HG02610 (cell line): ENCODE results near the gene DHCR7.

Experiments used
- ATAC-seq: cut with Tn5 transposase; IDR thresholded peaks from one replicate; pipeline ENCODE4 v1.9.1; 2021; ENCODE audit warnings: mild to moderate bottlenecking, moderate library complexity; ENCODE audit not compliant: unreplicated experiment

DHCR7 gene

GRCh38 chr11:71481101-71481960, 33.1 kb upstream of the DHCR7 start:
- no peak for ATAC-seq

DNA sequence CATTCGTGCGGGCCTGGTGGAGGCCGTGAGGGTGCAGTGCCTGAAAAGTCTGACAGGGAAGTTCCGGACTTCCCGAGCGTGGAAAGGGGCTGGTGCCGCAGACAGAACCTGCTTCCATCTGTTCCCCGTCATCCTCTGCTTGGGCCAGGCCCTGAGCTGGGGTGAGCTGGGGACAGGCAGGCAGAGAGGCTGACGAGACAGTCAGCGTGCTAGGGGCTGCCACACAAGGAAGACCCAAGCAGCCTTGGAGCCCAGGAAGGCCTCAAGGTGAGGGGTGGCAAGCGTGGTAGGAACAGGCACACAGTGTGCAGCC, 30.3 kb upstream of the DHCR7 start:
- ATAC-seq: no peak

GRCh38 chr11:71477641-71478527, 29.7 kb upstream of the DHCR7 start:
- no peak for ATAC-seq

DNA sequence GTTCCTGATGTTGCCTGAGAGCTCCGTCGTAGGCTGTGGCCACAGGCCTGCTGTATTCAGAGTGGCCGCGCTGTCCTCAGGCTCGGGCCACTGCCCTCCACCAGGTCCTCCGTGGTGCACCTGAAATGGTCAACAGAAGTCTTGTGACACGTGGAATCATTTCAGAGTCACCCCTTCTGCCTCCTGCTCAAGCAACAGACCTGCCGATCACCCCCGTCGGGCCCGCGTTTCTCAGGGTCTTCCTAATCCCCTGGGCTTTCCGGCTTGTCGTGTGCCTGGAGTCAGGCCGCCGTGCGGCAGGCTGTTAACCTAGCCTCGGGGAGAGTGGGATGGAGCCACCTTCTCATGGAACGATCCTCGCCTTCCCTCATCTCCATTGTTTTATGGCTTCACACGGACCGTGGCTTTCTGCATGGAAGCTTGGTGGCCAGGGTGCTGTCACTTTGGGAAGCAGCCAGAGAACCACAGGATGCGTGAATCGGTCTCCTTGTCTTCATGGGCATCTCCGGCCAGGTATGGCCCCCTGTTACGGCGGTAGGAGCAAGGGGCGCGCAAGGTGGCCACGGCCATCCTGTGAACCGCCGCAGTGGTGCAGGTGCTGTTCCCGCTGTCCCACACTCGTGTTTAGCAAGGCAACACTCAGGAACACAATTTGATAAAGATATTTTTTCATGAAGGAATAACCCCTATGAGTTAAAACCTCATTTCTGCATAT, 28.9 kb upstream of the DHCR7 start:
- ATAC-seq: no peak

DNA sequence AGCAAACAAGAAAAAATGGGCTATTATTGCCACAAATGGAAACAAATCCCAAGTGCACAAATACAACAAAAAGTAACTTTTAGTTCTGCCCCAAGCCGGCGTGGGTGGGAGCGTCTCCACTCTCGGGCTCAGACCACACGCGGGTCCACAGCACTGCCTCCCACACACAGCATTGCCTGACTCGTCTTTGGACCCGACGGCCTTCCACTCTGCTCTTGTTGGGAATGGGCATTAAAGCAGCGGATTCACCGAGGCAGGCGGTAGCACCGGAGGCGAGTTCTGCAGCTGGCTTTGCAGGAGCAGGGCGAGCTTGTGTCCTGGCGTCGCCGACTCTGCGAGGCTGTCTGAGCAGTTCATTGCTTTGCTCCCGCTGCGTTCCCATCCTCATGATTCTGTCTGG, 27.8 kb upstream of the DHCR7 start:
- no peak for ATAC-seq

GRCh38 chr11:71474771-71475483, 26.7 kb upstream of the DHCR7 start:
- ATAC-seq: no peak

DNA sequence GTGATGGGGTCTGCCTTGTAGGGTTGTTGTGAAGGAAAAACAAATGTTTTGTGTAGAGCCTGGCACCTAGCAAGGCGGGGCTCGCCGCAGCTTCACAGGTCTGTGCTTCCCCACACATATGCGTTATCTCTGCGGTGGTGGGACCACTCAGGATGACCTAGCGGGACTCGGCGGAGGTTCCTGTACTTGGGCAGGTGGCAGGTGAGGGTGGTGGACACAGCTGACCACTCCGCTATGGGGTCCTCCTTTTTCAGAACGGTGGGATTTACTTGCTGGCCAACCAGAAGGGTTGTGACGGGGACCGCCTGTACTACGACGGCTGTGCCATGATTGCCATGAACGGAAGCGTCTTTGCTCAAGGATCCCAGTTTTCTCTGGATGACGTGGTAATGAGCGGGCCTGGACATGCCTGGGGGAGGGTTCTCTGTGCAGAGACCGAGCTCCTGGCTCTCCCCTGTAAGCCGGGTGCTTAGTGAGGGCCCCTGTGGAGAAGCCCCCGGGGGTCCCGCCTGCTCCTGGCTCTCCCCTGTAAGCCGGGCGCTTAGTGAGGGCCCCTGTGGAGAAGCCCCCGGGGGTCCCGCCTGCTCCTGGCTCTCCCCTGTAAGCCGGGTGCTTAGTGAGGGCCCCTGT, 26.1 kb upstream of the DHCR7 start:
- no peak for ATAC-seq

GRCh38 chr11:71473793-71474080, 25.5 kb upstream of the DHCR7 start:
- ATAC-seq: no peak

DNA sequence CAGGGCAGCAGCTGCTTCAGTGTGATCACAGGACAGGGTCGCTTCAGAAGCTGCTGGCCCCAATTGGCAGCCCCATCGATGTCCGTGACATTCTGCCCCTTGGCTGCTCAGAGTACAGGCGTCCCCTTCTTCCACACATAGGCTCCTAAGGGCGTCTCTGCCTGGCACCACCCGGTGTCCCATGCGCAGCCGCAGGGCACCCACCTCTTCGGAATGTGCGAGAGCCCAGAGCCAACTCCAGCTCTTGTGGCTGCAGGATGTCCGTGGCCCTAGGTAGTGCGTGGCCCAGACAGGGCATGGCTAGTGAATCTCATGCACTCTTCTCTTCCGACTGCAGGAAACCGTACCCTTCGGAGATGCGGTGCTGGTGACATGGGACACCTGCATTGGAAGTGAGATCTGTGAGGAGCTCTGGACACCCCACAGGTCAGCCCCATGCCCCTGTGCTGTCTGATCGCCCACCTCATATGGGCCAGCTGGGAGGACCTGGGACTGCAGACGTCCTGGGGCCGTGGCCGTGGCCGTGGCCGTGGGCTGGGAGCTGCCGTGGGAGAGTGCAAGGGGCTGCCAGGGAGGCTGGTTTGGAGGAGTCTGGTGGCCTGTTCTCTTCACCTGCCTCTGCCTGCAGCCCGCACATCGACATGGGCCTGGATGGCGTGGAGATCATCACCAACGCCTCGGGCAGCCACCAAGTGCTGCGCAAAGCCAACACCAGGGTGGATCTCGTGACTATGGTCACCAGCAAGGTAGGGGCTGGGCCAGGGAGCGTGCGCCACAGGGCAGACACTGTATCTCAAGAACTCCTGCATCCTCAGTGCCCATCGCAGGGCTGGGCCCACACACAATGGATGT, 25.0 kb upstream of the DHCR7 start:
- no peak for ATAC-seq

GRCh38 chr11:71472357-71472885, 24.2 kb upstream of the DHCR7 start:
- no peak for ATAC-seq

- ATAC-seq: no peak
These were observed 22.8 kb upstream of the DHCR7 start for GRCh38 chr11:71470946-71471345.

GRCh38 chr11:71467164-71467563, 19.0 kb upstream of the DHCR7 start:
- ATAC-seq: no peak

GRCh38 chr11:71466358-71466757, 18.2 kb upstream of the DHCR7 start:
- no peak for ATAC-seq

DNA sequence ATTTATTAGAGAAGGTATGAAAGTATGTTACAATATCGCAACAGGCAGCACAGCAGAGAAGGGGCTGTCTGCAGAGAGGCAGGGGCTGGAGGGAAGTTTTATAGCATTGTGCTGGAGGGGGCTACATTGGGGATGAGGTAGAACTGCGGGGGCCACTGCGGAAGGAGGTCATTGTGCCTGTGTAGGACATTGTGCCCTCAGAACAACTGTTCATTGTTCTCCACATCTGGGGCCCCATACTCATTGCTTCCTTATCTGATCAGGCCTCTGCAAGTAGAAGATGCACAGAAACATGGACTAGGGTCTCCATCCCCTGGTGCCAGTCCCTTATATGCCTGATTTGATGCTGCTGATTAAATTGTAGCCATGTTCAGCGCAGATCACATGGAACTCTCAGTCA, 16.9 kb upstream of the DHCR7 start:
- ATAC-seq: no peak

DNA sequence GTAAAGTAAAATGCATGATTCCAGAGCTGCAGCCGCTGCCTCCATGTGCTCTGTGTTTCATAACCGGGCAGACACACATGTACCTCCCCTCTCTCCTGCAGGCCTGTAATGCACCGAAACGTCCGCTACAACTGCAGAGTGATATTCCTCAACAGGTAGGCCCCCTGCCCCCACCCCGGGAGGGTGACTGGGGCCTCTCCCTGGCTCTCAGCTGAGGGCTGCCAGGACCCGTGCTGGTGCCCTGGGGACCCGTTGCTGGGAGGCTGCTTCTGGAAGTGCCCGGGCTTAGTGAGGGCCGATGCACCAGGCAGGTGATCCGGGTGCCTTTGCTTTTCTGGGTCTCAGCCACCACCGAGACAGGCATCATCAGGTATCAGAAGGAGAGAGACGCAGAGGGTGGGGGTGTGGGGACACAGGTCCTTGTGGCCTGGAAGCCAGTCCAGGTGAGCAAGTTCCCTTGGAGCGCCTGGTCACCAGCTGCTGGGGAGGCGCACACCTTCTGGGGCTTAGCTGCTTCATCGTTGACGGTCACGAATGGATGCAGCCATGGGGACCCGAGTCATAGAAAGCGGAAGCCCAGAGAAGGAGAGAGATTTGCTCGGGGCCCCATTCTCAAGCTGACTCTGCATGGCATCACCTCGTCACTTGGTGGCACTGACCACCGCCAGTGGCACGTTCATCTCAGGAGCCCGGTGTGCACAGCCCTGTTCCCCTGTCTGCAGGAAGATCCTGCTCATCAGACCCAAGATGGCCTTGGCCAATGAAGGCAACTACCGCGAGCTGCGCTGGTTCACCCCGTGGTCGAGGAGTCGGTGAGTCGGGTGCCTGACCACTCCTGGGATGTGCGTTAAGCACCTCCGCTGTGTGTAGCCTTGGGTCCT, 15.4 kb upstream of the DHCR7 start:
- no peak for ATAC-seq

DNA sequence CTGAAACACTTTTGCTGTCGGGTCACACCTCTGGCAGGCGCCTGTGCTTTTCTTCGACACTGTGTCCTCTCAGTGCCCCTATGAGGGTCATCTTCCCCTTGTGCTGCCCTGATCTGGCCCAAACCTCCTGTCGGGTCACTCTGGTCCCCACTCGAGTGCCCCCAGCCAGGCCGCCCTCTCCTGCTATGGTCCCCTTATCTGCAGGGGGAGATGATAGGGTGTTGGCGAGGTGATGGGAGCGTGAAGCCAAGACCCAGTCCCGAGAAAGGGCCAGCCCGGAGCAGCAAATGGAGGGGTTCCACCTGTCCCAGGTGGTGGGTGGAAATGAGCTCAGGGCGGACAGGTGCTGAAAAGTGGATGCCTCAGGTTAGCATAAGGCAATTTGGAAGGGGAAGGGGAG, 14.5 kb upstream of the DHCR7 start:
- no peak for ATAC-seq

DNA sequence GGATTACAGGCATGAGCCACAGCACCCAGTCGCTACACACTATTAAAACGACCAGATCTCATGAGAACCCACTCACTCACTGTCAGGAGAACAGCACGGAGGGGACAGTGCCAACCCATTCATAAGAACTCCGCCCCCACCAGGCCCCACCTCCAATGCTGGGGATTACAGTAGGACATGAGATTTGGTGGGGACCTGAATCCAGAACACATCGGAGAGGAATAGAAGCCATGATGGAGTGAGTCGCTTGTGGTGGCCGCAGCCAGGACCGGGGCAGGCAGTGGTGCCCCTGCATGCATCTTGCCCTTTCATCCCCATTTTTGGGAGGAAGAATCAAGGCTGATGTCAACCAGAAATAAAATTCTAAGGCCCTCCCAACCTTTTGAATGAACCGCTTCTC, 13.5 kb upstream of the DHCR7 start:
- ATAC-seq: no peak

GRCh38 chr11:71459767-71460320, 11.7 kb upstream of the DHCR7 start:
- ATAC-seq: no peak
